GM18867 (cell line): Measurements from ENCODE around the gene ATG9A.
"Not testable (repeated sequence)": the region's sequence is repeated elsewhere in the genome, so short reads cannot be mapped to it uniquely, and the experiment has no call there.

Experiments used
- ATAC-seq: cut with Tn5 transposase; IDR thresholded peaks from one replicate; pipeline ENCODE4 v1.9.1; 2021; ENCODE audit warnings: mild to moderate bottlenecking, moderate library complexity; ENCODE audit not compliant: unreplicated experiment

The ATG9A gene, protein sequence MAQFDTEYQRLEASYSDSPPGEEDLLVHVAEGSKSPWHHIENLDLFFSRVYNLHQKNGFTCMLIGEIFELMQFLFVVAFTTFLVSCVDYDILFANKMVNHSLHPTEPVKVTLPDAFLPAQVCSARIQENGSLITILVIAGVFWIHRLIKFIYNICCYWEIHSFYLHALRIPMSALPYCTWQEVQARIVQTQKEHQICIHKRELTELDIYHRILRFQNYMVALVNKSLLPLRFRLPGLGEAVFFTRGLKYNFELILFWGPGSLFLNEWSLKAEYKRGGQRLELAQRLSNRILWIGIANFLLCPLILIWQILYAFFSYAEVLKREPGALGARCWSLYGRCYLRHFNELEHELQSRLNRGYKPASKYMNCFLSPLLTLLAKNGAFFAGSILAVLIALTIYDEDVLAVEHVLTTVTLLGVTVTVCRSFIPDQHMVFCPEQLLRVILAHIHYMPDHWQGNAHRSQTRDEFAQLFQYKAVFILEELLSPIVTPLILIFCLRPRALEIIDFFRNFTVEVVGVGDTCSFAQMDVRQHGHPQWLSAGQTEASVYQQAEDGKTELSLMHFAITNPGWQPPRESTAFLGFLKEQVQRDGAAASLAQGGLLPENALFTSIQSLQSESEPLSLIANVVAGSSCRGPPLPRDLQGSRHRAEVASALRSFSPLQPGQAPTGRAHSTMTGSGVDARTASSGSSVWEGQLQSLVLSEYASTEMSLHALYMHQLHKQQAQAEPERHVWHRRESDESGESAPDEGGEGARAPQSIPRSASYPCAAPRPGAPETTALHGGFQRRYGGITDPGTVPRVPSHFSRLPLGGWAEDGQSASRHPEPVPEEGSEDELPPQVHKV

GRCh38 chr2:219229305-219230058 lies at the start of gene ATG9A, which contains the start of gene ANKZF1:
ATG9A (minus strand) TSS chr2:219229636; CDS start chr2:219228024, 1,612 bp downstream.
ANKZF1 (plus strand) TSS chr2:219229806; CDS start chr2:219230258, 452 bp downstream.
- peak; percentile 95 for ATAC-seq

GRCh38 chr2:219278655-219279150 lies 49.3 kb upstream of the ATG9A start:
- ATAC-seq, result no peak

- ATAC-seq, result peak; percentile 32
Observed at GRCh38 chr2:219277703-219278654, 48.5 kb upstream of the ATG9A start.

- ATAC-seq, result no peak
Observed at GRCh38 chr2:219274361-219274921, 45.0 kb upstream of the ATG9A start.

DNA sequence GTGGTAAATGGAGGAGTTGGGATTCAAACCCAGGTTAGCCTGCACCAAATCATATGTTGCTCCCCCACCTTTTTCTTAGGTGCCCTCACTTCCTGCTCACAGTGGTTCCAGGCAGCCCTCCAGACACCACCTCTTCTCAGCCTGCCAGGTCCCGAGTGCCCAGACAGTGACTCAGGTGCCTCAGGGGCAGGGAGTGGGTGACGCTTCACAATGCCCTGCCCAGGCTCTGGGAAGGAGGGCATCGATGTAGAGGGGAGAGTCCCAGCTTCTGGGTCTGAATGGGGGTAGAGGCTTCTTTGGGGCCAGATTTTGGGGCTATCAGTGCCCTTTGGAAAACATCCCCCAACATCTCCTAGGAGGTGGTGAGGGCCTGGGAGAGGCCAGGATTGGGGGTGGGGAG lies 44.5 kb upstream of the ATG9A start:
- ATAC-seq, result no peak

GRCh38 chr2:219272995-219273394 lies 43.6 kb upstream of the ATG9A start:
- no peak for ATAC-seq

- no peak for ATAC-seq
Observed at GRCh38 chr2:219272356-219272755, 42.9 kb upstream of the ATG9A start.

- no peak for ATAC-seq
Observed at GRCh38 chr2:219271021-219271420, 41.6 kb upstream of the ATG9A start.

GRCh38 chr2:219270055-219270372 lies 40.6 kb upstream of the ATG9A start:
- ATAC-seq, result no peak

- ATAC-seq, result no peak
Observed at GRCh38 chr2:219269362-219270054, 40.1 kb upstream of the ATG9A start.

DNA sequence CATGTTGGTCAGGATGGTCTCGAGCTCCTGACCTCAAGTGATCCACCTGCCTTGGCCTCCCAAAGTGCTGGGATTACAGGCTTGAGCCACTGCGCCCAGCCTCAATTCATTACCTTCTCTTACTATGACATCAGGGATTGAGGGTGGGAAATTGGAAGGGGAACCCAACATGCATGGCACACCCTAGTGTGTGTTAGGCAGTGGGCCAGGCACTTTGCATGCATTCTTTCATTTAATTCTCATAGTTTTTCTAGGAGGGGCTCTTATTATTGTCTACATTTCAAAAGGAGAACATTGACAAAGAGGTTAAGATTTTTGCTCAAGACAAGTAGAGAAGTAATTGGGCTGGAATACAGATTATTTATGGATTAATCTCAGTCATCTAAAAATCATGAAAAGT lies 38.9 kb upstream of the ATG9A start:
- ATAC-seq, result no peak

DNA sequence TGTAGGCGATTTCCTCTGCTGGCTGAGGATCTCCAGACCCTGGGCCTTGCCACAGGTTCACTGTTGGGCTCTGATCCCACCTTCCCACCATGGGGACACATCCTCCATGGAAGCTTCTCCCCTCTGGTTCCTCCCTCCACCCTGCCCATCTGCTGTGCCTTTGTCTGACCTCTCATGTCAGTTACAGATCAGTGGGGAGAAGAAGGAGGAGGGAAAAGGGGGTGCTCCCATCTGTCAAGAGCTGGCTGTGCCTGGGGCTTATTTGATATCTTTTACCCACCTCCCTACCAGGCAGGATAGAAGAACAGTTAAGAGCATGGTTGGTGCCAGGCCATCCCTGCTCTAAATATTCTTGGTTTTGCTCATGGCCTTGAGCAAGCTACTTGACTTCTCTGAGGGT lies 37.5 kb upstream of the ATG9A start:
- ATAC-seq, result no peak

GRCh38 chr2:219266232-219266631 lies 36.8 kb upstream of the ATG9A start:
- ATAC-seq, result no peak

DNA sequence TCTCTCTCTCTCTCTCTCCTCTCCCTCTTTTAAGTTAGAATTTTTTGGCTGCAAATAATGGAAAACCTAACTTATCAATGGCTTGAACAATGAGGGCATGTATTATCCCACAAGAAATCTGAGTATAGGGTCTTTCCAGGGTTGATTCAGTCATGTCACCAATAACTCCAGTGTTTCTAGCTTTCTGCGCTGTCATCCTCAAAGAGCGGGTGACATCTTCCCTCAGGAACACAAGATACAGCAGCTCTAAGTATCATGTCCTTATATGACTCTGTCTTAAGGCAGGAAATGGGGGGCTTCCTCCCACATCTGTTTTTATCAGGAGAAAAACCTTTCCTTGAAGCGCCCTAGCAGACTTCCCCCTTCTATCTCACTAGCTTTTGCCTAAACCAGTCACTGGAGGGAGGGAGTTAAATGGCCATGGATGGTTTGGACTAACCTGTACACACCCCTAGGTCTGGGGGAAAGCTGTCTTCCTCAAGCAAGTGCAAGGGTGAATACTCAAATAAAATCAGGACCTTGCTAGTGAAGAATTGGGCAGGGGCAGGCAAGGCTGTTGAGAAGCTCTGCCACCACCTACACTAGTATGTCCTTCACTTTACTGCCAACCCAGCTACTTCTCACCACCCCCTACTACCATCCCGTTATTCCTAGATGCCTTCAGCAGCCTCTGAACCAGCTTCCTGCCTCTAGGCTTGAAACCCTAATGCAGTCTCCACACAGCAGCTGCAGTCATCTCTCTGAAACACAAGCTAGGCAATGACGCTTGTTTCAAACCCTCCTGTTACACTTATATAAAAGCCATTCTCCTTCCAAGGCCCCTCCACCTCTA lies 31.8 kb upstream of the ATG9A start:
- no peak for ATAC-seq

GRCh38 chr2:219258942-219259341 lies 29.5 kb upstream of the ATG9A start:
- not testable (repeated sequence) for ATAC-seq

- ATAC-seq, result peak; percentile 40
Observed at GRCh38 chr2:219254590-219255201, 25.3 kb upstream of the ATG9A start.

DNA sequence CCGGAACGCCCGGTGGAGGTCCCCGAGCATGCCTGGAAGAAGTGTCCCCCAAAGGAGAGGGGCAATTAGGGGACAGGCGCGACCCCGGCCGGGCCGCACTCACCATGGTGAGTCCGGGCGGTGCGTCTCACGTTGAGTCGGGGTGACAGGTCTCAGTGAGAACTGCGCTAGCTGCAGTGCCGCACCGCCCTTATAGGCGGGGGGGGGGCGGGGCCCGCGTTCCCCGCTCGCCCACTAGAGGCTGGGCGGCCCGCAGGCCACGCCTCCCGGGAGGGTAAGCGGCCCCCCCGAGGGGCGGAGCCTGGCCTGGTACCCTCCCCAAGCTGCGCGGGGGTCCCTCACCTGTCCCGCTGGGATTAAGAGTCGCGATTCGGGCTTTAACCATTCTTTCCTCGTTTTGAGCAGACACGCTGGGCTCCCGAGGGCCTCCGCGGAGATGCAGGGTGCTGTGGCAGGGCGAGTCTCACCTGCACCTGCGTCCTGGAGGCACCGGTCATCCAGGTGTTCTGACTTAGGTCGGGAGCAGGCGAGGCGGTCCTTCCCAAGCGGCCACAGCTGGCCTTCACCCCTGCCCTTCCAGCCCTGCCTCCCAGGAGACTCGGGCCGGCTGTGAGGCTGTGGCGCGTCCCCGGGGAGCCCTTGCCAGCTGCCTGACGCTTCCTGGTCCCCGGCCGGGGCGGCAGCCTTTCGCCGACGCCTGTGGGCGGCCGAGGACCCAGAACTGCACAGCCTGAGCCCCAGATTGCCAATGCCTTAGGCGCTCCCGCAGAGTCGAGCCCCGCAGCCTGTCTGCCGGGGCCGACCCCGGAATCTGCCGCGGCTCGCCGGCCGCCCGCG lies 24.5 kb upstream of the ATG9A start, which contains the start of gene TUBA4A:
TUBA4A (minus strand) TSS at position 166 of the 837 bp plus-strand sequence; CDS start at position 106, 60 bp downstream.
- ATAC-seq, result peak; percentile 48
